ENCODE results near the gene BICDL2.

Gene BICDL2

GRCh38 chr16:3023669-3024478, 12.9 kb downstream of the BICDL2 start, which contains the start of the genes HCFC1R1 and THOC6:
Gene HCFC1R1 (minus strand): TSS chr16:3023942. CDS start chr16:3023941, 1 bp downstream.
Gene THOC6 (plus strand): TSS chr16:3024035. CDS start chr16:3024327, 292 bp downstream.
- DNase-seq = peak; percentile 99

DNA sequence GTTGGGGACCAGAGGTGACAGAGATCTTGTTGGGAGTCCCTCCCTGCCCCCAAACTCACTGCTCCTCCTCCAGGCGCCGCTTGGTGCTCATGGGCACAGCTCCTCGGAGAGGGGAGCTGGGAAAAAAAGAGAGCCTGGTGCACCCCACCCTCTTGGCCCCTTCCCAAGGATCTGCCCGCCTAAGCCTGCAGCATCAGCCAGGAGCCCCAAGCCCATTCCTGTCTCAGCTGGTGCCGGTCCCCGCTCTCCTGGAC, 13.4 kb downstream of the BICDL2 start:
- DNase-seq = no peak

DNA sequence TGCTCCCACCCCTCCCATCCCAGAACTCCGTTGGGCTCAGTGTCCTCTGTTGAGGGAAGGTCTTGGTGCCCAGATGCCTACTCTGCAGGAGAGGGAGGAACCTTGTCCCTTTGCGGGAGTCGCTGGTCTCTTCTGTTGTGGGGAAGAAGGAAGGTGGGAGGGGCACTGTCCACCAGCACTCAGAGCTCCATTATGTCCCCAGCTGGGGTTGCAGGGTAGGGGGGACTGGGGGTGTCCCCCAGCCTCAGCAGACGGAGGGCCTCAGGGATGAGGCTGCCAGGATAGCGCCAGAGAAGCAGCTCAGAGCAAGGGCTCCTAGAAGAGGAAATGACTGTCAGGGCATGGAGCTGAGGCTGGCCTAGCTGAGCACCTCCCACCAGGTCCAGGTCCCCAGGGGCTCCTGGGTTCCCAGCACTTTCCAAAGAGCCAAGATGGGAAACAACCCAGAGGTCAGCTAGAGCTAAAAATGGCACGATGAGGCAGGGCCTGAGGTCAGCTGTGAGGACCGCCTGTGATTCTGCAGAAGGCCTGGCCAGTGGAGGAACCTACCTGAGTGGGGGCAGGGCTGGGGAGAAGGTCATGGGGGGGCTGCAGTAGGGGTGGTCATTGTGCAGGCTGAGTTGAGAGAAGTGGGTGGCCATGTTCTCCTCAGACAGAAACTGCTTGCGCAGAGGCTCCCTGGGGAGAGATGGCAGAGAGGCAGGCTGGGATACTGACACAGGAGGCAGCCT, 13.9 kb downstream of the BICDL2 start:
- DNase-seq = peak; percentile 61

GRCh38 chr16:3022208-3022683, 14.5 kb downstream of the BICDL2 start:
- DNase-seq = peak; percentile 92

- DNase-seq = peak; percentile 97
Observed at GRCh38 chr16:3021449-3022207, 15.1 kb downstream of the BICDL2 start.

DNA sequence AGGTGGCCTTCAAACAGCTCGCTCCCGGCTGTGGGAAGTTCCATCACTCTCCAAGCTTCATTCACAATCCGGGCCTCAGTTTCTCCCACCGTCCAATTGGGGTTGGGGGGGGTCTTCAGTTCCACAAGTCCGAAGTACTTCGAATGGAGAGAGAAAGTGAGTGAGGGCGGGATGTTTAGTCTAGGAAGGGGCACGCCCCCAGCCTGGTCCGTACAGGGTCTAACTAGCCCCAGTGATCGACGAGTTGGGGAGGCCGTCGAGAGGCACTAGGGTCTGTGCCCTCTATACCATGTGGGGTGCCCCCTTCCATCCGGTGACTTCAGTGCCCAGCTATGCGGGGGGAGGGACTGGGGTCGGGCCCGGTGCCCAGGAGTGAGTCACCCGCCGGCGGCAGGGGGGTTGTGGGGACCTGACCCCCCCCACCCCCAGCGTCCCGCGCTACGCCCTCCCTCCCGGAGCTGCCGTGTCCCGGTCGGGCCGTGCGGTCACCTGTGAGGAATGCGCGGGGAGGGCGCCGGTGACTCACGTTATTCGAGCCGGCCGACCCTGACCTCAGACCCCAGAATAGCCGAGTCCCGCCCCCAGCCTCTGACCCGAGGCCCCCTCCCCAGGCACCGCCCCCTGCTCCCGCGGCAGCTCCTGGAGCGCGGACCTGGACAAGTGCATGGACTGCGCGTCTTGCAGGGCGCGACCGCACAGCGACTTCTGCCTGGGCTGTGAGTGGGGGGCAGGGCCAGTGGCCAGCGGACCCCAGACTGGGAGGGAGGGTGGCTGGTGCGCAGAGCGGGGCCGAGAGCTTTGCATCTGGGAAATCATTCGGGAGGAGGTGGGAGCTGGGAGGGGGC, 15.9 kb downstream of the BICDL2 start:
- peak; percentile 91 for DNase-seq

DNA sequence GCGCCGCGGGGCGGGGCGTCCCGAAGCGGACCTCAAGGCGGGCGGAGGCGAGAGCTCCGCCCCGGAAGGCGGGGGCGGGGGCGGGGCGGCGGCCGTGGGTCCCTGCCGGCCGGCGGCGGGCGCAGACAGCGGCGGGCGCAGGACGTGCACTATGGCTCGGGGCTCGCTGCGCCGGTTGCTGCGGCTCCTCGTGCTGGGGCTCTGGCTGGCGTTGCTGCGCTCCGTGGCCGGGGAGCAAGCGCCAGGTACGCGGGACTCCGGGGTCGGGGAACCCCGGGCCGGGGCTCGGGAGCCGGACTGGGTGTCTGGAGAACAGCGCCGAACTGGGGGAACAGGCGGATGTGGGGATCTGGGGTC, 16.5 kb downstream of the BICDL2 start, which contains the start of gene TNFRSF12A:
TNFRSF12A (plus strand) TSS at position 122 of the 357 bp plus-strand sequence; CDS start at position 152, 30 bp downstream.
- DNase-seq = peak; percentile 58

- no peak for DNase-seq
Observed at GRCh38 chr16:3019594-3020246, 17.0 kb downstream of the BICDL2 start.

- no peak for DNase-seq
Observed at GRCh38 chr16:3017794-3018506, 18.8 kb downstream of the BICDL2 start, which contains the start of gene CLDN6. Gene CLDN6 (minus strand): TSS chr16:3018183. CDS start chr16:3016021, 2,162 bp downstream.

DNA sequence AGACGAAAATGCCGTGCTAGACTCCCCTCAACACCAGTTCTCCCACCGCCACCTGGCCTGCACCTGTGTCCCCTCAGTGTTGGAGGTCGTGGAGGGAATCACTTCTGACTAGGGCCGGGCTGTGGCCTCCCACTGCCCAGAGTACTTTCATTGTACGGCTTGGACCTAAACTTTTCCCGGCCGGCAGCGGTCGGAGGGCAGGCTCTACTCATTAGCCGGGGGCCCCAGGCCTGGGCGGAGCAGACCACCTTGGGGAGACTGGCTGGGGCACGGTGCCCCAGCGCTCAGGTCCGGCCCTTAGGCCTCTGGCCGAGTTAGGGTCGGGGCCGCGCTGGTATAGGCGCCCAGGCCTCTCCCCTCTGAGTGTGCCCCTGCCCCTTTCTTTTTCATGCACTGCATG, 19.4 kb downstream of the BICDL2 start:
- no peak for DNase-seq

DNA sequence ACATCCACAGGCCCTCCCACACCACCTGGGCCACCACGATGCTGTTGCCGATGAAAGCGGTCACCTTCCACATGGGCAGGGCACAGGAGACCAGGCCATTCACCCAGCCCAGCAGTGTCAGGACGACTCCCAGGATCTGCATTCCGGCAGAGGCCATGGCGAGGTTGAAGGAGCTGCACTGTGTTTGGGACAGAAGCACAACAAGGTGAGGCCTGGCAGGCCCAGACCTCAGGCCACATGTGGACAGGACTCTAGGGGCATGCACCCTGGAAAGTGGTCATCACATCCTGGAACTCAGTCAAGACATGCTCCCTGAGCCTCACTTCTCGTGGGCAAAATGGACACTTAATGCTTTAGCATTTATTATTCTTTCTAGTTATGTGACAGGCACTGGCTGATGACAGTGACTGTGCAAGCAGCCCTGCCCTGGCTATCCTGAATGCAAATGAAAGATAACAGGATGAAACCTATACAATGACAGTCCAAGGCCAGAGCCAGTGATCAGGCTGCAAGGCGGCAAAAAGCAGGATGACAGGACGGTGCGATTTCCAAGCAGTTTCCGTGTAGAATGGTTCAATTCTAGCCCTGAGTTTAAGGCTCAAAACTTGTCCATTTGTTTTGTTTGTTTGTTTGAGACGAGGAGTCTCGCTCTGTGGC, 20.8 kb downstream of the BICDL2 start:
- DNase-seq = no peak

DNA sequence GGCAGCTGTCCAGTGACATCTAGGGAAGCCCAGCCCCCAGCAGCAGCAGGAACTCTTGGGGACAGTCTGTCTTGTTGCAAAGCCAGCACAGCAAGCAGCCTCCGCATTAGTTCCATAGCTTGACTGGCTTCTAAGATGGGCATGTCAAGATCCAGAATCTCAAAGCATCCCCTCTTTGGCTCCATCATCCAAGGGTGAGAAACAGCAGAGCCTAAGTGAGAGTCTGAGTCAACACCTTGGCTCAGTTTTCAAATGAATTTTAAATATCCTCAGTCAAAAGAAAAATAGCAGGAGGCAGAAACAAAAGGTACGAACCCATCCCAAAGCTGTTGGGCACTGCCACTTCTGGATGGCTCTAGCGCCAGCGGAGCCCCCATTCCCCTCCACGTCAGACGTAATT, 21.8 kb downstream of the BICDL2 start:
- no peak for DNase-seq

GRCh38 chr16:3013998-3014690, 22.6 kb downstream of the BICDL2 start:
- no peak for DNase-seq

GRCh38 chr16:3013491-3013951, 23.2 kb downstream of the BICDL2 start:
- DNase-seq = no peak

- DNase-seq = no peak
Observed at GRCh38 chr16:3012828-3013420, 23.8 kb downstream of the BICDL2 start, which contains the start of gene CLDN9. Gene CLDN9 (plus strand): TSS chr16:3012923. CDS start chr16:3013363, 440 bp downstream.

GRCh38 chr16:3012246-3012645, 24.5 kb downstream of the BICDL2 start:
- no peak for DNase-seq

DNA sequence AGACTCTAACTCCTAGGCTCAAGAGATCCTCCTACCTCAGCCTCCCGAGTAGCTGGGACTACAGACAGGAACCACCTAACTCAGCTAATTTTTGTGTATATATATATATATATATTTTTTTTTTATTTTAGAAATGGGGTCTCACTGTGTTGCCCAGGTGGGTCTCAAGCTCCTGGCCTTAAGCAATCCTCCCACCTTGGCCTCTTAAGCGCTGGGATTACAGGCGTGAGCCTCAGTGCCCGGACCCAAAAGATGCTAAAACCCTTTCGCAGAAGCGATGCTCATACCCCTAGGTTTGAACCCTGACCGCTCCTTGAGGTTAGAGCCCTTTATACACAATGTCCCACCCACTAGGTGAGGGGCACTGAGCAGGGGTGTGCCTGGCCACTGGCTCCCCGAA, 26.2 kb downstream of the BICDL2 start:
- no peak for DNase-seq

- DNase-seq = no peak
Observed at GRCh38 chr16:3009568-3010390, 27.0 kb downstream of the BICDL2 start.

Data from NCI-H226 (cell line).